ENCODE data around the gene THAP5. TPM values are rescaled to one million over a fixed set of nuclear protein-coding genes. Genes with fewer than 3 reads are reported as not detected.

Gene THAP5, protein sequence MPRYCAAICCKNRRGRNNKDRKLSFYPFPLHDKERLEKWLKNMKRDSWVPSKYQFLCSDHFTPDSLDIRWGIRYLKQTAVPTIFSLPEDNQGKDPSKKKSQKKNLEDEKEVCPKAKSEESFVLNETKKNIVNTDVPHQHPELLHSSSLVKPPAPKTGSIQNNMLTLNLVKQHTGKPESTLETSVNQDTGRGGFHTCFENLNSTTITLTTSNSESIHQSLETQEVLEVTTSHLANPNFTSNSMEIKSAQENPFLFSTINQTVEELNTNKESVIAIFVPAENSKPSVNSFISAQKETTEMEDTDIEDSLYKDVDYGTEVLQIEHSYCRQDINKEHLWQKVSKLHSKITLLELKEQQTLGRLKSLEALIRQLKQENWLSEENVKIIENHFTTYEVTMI
- total RNA-seq (ENCODE audit: low replicate concordance): 19.0 and 24.0 TPM in 2 replicates
- long read RNA-seq, transcript THAP5-203 (3 exons, 3,306 nt): minor isoform, 5 of 20 reads
- long read RNA-seq, transcript THAP5-208 (2 exons, 880 nt): major isoform, 6 of 20 reads
- long read RNA-seq, partial matches to known transcripts: 0 of 20 reads
- long read RNA-seq, other reads (novel, unspliced or antisense): 4 of 20 reads

- Mint-ChIP-seq H3K27ac (peak within 1 kb of the TSS; percentile 99), H3K9me3 (no peaks in the 10 kb centered on the region), H3K4me3 (peak within 1 kb of the TSS; percentile 95), H3K36me3 (peaks cover 23% of the 10 kb centered on the region), H3K4me1 (ENCODE audit: unreplicated experiment) (peaks cover 15% of the 10 kb centered on the region), H3K27me3 (no peaks in the 10 kb centered on the region)
- no peak for TF ChIP-seq CTCF (conservative IDR thresholded peaks at IDR 0.05)
- peak; percentile 99 for DNase-seq (ENCODE audit: extremely low spot score, unreplicated experiment)
Measured at GRCh38 chr7:108569381-108570145, at the start of gene THAP5, which contains the start of gene DNAJB9. Gene THAP5 (minus strand): TSS chr7:108569706. CDS start chr7:108569569, 137 bp downstream. Gene DNAJB9 (plus strand): TSS chr7:108569874. CDS start chr7:108571727, 1,853 bp downstream.

GRCh38 chr7:108618056-108618455, 48.5 kb upstream of the THAP5 start:
- peak overlapping the region; percentile 66 for H3K27ac Mint-ChIP-seq
- H3K36me3 Mint-ChIP-seq: no peaks in the 10 kb centered on the region
- no peak for DNase-seq (ENCODE audit: extremely low spot score, unreplicated experiment)
- no peaks in the 10 kb centered on the region for H3K4me1 Mint-ChIP-seq (ENCODE audit: unreplicated experiment)
- TF ChIP-seq CTCF (conservative IDR thresholded peaks at IDR 0.05): no peak
- no peak overlapping the region for H3K4me3 Mint-ChIP-seq
- no peaks in the 10 kb centered on the region for H3K9me3 Mint-ChIP-seq
- H3K27me3 Mint-ChIP-seq: no peaks in the 10 kb centered on the region

GRCh38 chr7:108614896-108615295, 45.4 kb upstream of the THAP5 start:
- TF ChIP-seq CTCF (conservative IDR thresholded peaks at IDR 0.05): no peak
- H3K9me3 Mint-ChIP-seq: no peaks in the 10 kb centered on the region
- H3K4me3 Mint-ChIP-seq: no peak overlapping the region
- H3K27me3 Mint-ChIP-seq: no peaks in the 10 kb centered on the region
- peaks cover 6% of the 10 kb centered on the region for H3K4me1 Mint-ChIP-seq (ENCODE audit: unreplicated experiment)
- DNase-seq (ENCODE audit: extremely low spot score, unreplicated experiment): no peak
- no peaks in the 10 kb centered on the region for H3K36me3 Mint-ChIP-seq
- H3K27ac Mint-ChIP-seq: no peak overlapping the region

DNA sequence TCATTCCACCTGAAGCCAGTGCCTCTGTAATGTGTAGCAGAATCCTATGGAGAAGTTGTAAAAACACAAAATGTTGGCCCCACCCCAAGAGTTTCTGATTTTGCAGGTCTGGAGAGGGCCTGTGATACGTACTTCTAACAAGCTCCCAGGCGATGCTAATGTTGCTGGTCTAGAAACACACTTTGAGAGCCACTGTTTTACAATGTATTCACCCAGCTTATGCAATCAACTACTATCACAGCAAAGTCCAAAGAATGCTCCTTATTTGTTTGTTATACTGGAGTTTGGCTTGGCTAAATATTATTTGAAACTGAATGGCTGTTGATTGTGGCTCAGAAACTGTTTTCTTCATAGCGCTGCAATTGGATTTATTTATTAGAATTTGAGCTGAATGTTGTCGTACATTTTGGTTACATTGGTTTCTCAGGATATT, 44.5 kb upstream of the THAP5 start:
- Mint-ChIP-seq H3K4me1 (ENCODE audit: unreplicated experiment) (peaks cover 6% of the 10 kb centered on the region), H3K27me3 (no peaks in the 10 kb centered on the region), H3K4me3 (no peak overlapping the region), H3K9me3 (no peaks in the 10 kb centered on the region), H3K36me3 (no peaks in the 10 kb centered on the region), H3K27ac (no peak overlapping the region)
- DNase-seq (ENCODE audit: extremely low spot score, unreplicated experiment): no peak
- TF ChIP-seq CTCF (conservative IDR thresholded peaks at IDR 0.05): no peak

DNA sequence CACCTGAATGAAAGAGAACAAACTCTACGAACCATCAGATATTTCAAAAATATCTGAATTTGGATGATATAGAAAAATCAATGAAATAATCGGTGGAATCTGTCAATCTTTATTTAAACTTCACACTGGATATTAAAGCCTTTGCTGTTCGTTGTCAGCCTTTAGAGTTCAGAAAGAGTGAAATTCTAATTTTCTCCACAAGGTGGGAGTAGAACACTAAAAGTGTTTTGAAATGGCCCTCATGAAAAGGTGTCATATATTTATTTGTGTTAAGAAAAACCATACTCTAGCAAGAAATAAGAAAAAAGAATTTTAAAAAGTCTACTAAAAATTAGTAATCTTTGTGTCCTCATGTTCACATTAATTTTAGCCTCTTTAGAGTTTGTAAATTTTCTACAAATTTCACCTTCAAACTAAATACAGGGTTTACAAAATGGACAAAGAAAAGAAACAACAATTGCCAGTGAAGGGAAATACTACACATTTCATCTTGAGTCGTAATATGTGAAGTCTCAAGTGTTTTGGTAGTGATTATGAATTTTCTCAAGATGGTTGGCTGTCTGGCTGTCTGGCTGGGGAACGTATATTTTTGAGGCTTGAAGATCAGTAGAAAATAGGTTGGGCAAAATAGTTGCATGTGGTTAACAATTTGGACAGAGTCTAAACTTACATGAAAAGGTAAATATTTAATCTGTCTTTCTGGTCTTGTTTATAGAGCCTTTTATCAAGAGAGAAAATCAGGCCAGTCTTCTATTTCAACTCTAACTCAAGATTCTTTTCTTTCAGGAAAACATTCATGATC, 43.8 kb upstream of the THAP5 start:
- TF ChIP-seq CTCF (conservative IDR thresholded peaks at IDR 0.05): peak; percentile 93
- Mint-ChIP-seq H3K4me1 (ENCODE audit: unreplicated experiment) (peaks cover 6% of the 10 kb centered on the region), H3K27ac (no peak overlapping the region), H3K9me3 (no peaks in the 10 kb centered on the region), H3K36me3 (no peaks in the 10 kb centered on the region), H3K4me3 (no peak overlapping the region), H3K27me3 (no peaks in the 10 kb centered on the region)
- no peak for DNase-seq (ENCODE audit: extremely low spot score, unreplicated experiment)

All from type B pancreatic cell (in vitro differentiated cells).